Spinal cord (tissue), 10 donors: ENCODE results near the gene OBP2B. TPM values are rescaled to one million over a fixed set of nuclear protein-coding genes. Genes with fewer than 3 reads are reported as not detected.
"Not testable (repeated sequence)": the region's sequence is repeated elsewhere in the genome, so short reads cannot be mapped to it uniquely, and the experiment has no call there.

Experiments used
- DNase-seq, 6 donors: peaks; one replicate each; pipeline versions ENCODE4 v3.0.0 to v3.0.0-alpha.2; 2013 to 2015; ENCODE audit warnings: low spot score in 6 of 6, low read depth in 4 of 6
- H3K27ac ChIP-seq: one replicate; pipeline ENCODE4 v1.5.1; 2013; ENCODE audit warnings: low read depth, low read length, control low read depth
- H3K27me3 ChIP-seq: one replicate; pipeline ENCODE4 v1.6.1; 2013; ENCODE audit warnings: low read length; ENCODE audit not compliant: control insufficient read depth, insufficient read depth
- H3K36me3 ChIP-seq: one replicate; pipeline ENCODE4 v1.6.1; 2013; ENCODE audit warnings: low read length; ENCODE audit not compliant: control insufficient read depth, insufficient read depth
- H3K4me1 ChIP-seq: one replicate; pipeline ENCODE4 v1.6.1; 2013; ENCODE audit warnings: low read length; ENCODE audit not compliant: control insufficient read depth, insufficient read depth
- H3K4me3 ChIP-seq: one replicate; pipeline ENCODE4 v1.5.1; 2013; ENCODE audit warnings: low read depth, low read length, control low read depth
- H3K9me3 ChIP-seq: one replicate; pipeline ENCODE4 v1.6.1; 2013; ENCODE audit warnings: low read length; ENCODE audit not compliant: control insufficient read depth, insufficient read depth
- whole genome bisulfite sequencing: methylation state at CpG from one replicate; pipeline ENCODE4 v1.1.5; 2013; ENCODE audit warnings: missing lambda C conversion rate; ENCODE audit not compliant: insufficient coverage; 5-methylcytosine and 5-hydroxymethylcytosine counted together
- polyA plus RNA-seq, 2 donors: library from polyadenylated mRNA; unstranded; fragments of 120-200 nt; gene quantifications; one replicate each; pipeline ENCODE4 v1.2.1, GENCODE V29; 2013; ENCODE audit not compliant: insufficient read length in 2 of 2
- total RNA-seq, 2 donors: library from RNA; depleted of rRNA in 1 of 2; stranded (reverse); fragments of 120-200 nt in 1 of 2; fragments of >200 nt in 1 of 2; gene quantifications; one replicate each; pipeline versions ENCODE4 v1.2.3 to v1.2.4, GENCODE V29; 2013 to 2014
- donor health status: healthy.

The OBP2B gene
- total and polyA plus RNA-seq, 4 donors = not detected

- not testable (repeated sequence) for H3K9me3 ChIP-seq, H3K36me3 ChIP-seq, DNase-seq, H3K4me1 ChIP-seq, H3K27me3 ChIP-seq, H3K27ac ChIP-seq, H3K4me3 ChIP-seq
- WGBS = 31% methylated on average over 9 of the region's 13 CpGs
Measured at GRCh38 chr9:133223159-133223756, 14.2 kb upstream of the OBP2B start.

GRCh38 chr9:133221994-133222393, 12.9 kb upstream of the OBP2B start:
- not testable (repeated sequence) for H3K36me3 ChIP-seq

GRCh38 chr9:133221177-133221809, 12.2 kb upstream of the OBP2B start:
- H3K27me3 ChIP-seq = peaks cover 2% of the 10 kb centered on the region
- no peaks in the 10 kb centered on the region for H3K9me3 ChIP-seq
- H3K4me3 ChIP-seq = no peak overlapping the region
- no peak for DNase-seq
- H3K36me3 ChIP-seq = peaks cover 3% of the 10 kb centered on the region
- H3K27ac ChIP-seq = no peak overlapping the region
- WGBS = 85% methylated on average over 8 of the region's 12 CpGs
- no peaks in the 10 kb centered on the region for H3K4me1 ChIP-seq

More at GRCh38 chr9:133221994-133222393, 12.9 kb upstream of the OBP2B start:
- H3K4me3 ChIP-seq, DNase-seq, H3K4me1 ChIP-seq, H3K27me3 ChIP-seq, H3K9me3 ChIP-seq, H3K27ac ChIP-seq: not testable (repeated sequence)
- WGBS = 73% methylated on average over 9 of the region's 12 CpGs

- not testable (repeated sequence) for H3K27me3 ChIP-seq, H3K36me3 ChIP-seq, DNase-seq, H3K27ac ChIP-seq, H3K4me3 ChIP-seq, H3K4me1 ChIP-seq, H3K9me3 ChIP-seq
- 73% methylated on average over 14 of the region's 19 CpGs for WGBS
Measured at GRCh38 chr9:133218049-133218975, 9.3 kb upstream of the OBP2B start.

GRCh38 chr9:133217333-133217988, 8.4 kb upstream of the OBP2B start:
- not testable (repeated sequence) for H3K4me3 ChIP-seq, H3K9me3 ChIP-seq, DNase-seq, H3K27ac ChIP-seq, H3K27me3 ChIP-seq, H3K36me3 ChIP-seq, H3K4me1 ChIP-seq
- WGBS = 33% methylated on average over 2 of the region's 12 CpGs

- not testable (repeated sequence) for H3K9me3 ChIP-seq, H3K36me3 ChIP-seq, H3K27me3 ChIP-seq, DNase-seq, H3K4me1 ChIP-seq, H3K27ac ChIP-seq, H3K4me3 ChIP-seq
- WGBS = 48% methylated on average over 2 of the region's 4 CpGs
Measured at GRCh38 chr9:133214276-133214675, 5.2 kb upstream of the OBP2B start.

GRCh38 chr9:133210609-133211008, 1.6 kb upstream of the OBP2B start:
- H3K4me1 ChIP-seq = no peaks in the 10 kb centered on the region
- H3K9me3 ChIP-seq = no peaks in the 10 kb centered on the region
- H3K36me3 ChIP-seq = no peaks in the 10 kb centered on the region
- no peak overlapping the region for H3K27ac ChIP-seq
- 91% methylated on average over 6 of the region's 7 CpGs for WGBS
- H3K4me3 ChIP-seq = no peak overlapping the region
- DNase-seq = no peak
- no peaks in the 10 kb centered on the region for H3K27me3 ChIP-seq

- Histone ChIP-seq H3K36me3 (no peaks in the 10 kb centered on the region), H3K4me1 (no peaks in the 10 kb centered on the region), H3K4me3 (no peak overlapping the region), H3K9me3 (no peaks in the 10 kb centered on the region), H3K27ac (no peak overlapping the region), H3K27me3 (no peaks in the 10 kb centered on the region)
- WGBS = 46% methylated on average over 7 of the region's 7 CpGs
- DNase-seq = no peak
Measured at GRCh38 chr9:133210202-133210532, 1.1 kb upstream of the OBP2B start.

GRCh38 chr9:133209327-133210201, 514 bp upstream of the OBP2B start:
- H3K36me3 ChIP-seq, H3K27me3 ChIP-seq, H3K4me3 ChIP-seq, H3K9me3 ChIP-seq, H3K27ac ChIP-seq, H3K4me1 ChIP-seq, DNase-seq: not testable (repeated sequence)
- 83% methylated on average over 26 of the region's 29 CpGs for WGBS
